A673 (cell line): ENCODE measurements around the gene CCDC88B. TPM values are rescaled to one million over a fixed set of nuclear protein-coding genes. Genes with fewer than 3 reads are reported as not detected.

Experiments
- BruUV-seq: library from RNA; stranded (reverse); fragments of 400-500 nt; replicated peaks from 2 replicates; lab custom pipeline; 2021; lab: Mats Ljungman, UMichigan
- CTCF ChIA-PET: fragments of 300-600 bp; sonication (Branson Sonifier 250); formaldehyde crosslinking; loops from one replicate; lab custom pipeline; 2022; ENCODE audit warnings: antibody characterized with exemption; lab: Charles Lee
- POLR2A ChIA-PET: fragments of 300-600 bp; sonication (Branson Sonifier 250); formaldehyde crosslinking; loops from one replicate; lab custom pipeline; 2022; ENCODE audit warnings: antibody characterized with exemption; ENCODE audit not compliant: low non-redundant PET; lab: Charles Lee
- DNase-seq: peaks from one replicate; pipeline ENCODE4 v3.0.0-alpha.2; 2015; ENCODE audit warnings: low spot score
- H3K27ac ChIP-seq: fragments of 200-600 bp; sonication (generic); 2 replicates; pipeline ENCODE4 v1.5.1; 2016; ENCODE audit warnings: mixed run types, low read depth, mild to moderate bottlenecking, mixed read lengths, antibody characterized with exemption, low read length; ENCODE audit not compliant: poor library complexity, severe bottlenecking
- H3K27me3 ChIP-seq: fragments of 200-600 bp; sonication (generic); replicated peaks from 2 replicates; pipeline ENCODE4 v1.6.1; 2017; ENCODE audit warnings: mixed run types, low read depth, mild to moderate bottlenecking, mixed read lengths, antibody characterized with exemption, low read length; ENCODE audit not compliant: insufficient read depth, poor library complexity
- H3K36me3 ChIP-seq: fragments of 200-600 bp; sonication (generic); 2 replicates; pipeline ENCODE4 v1.6.1; 2016; ENCODE audit warnings: mixed run types, mild to moderate bottlenecking, mixed read lengths, antibody characterized with exemption, low read length; ENCODE audit not compliant: insufficient read depth, poor library complexity, severe bottlenecking
- H3K4me1 ChIP-seq: fragments of 200-600 bp; sonication (generic); 2 replicates; pipeline ENCODE4 v1.6.1; 2017; ENCODE audit warnings: mixed run types, mild to moderate bottlenecking, mixed read lengths, antibody characterized with exemption, low read length; ENCODE audit not compliant: insufficient read depth, poor library complexity, severe bottlenecking
- H3K4me3 ChIP-seq: fragments of 200-600 bp; sonication (generic); 2 replicates; pipeline ENCODE4 v1.5.1; 2016; ENCODE audit warnings: low read depth, mixed run types, mild to moderate bottlenecking, mixed read lengths, low read length; ENCODE audit not compliant: poor library complexity, severe bottlenecking
- H3K9me3 ChIP-seq: fragments of 200-600 bp; sonication (generic); 2 replicates; pipeline ENCODE4 v1.6.1; 2016; ENCODE audit warnings: mixed run types, low read depth, mild to moderate bottlenecking, mixed read lengths, antibody characterized with exemption, low read length; ENCODE audit not compliant: poor library complexity, severe bottlenecking
- CTCF ChIP-seq: fragments of 300-800, 200-600 bp; sonication (generic); conservative IDR thresholded peaks from 2 replicates; pipeline ENCODE4 v1.5.1; 2017; ENCODE audit warnings: low read depth, mild to moderate bottlenecking, antibody characterized with exemption, low read length, moderate library complexity, mixed read lengths
- EZH2 ChIP-seq: fragments of 200-600 bp; sonication (generic); IDR thresholded peaks from 2 replicates; pipeline ENCODE4 v1.6.1; 2017; ENCODE audit warnings: borderline replicate concordance, low read depth, mild to moderate bottlenecking, mixed read lengths, antibody characterized with exemption, low read length; ENCODE audit not compliant: poor library complexity, severe bottlenecking
- intact Hi-C: fragments of 100-400 bp; cut with micrococcal nuclease; formaldehyde crosslinking; loops from one replicate; pipeline ENCODE4 v1.10.0; 2022; ENCODE audit not compliant: unreplicated experiment
- total RNA-seq: library from RNA; stranded (reverse); gene quantifications from 2 replicates; pipeline ENCODE4 v1.2.3, GENCODE V29; 2021

Gene CCDC88B
- total RNA-seq, 1 experiment from 2014 or later = 0.47 TPM

GRCh38 chr11:64330888-64331287 is 9.1 kb upstream of the CCDC88B start:
- no peaks in the 10 kb centered on the region for H3K36me3 ChIP-seq
- intact Hi-C loops = no loop called here
- peaks cover 5% of the 10 kb centered on the region for H3K4me1 ChIP-seq
- H3K9me3 ChIP-seq = no peaks in the 10 kb centered on the region
- BruUV-seq = no TSS peak
- H3K27me3 ChIP-seq = no peaks in the 10 kb centered on the region
- TF ChIP-seq EZH2 (no peak), CTCF (no peak)
- no peak overlapping the region for H3K4me3 ChIP-seq
- H3K27ac ChIP-seq = no peak overlapping the region
- ChIA-PET POLR2A (no interaction called here), CTCF (interaction anchor here (0.5 to 2.0 kb wide), 6 partner anchors 10 to 278 kb away, joined by 3 to 15 read pairs (median 7); partner anchors contain the start of genes PRDX5 and TRMT112)
- DNase-seq = no peak

- ChIA-PET CTCF (interaction anchor here (0.5 to 2.0 kb wide), 12 partner anchors 9 to 1431 kb away, joined by 3 to 15 read pairs (median 6); partner anchors contain the start of genes ESRRA, PRDX5 and TRMT112), POLR2A (interaction anchor here (0.6 to 0.7 kb wide), 2 partner anchors 14 to 106 kb away, joined by 3 read pairs; partner anchors contain the start of genes NUDT22, PRDX5 and TRPT1)
- Histone ChIP-seq H3K27me3 (no peaks in the 10 kb centered on the region), H3K4me1 (peaks cover 5% of the 10 kb centered on the region), H3K27ac (no peak overlapping the region), H3K36me3 (no peaks in the 10 kb centered on the region), H3K4me3 (no peak overlapping the region), H3K9me3 (no peaks in the 10 kb centered on the region)
- DNase-seq = peak; percentile 89
- BruUV-seq = no TSS peak
- TF ChIP-seq EZH2 (no peak), CTCF (peak; percentile 83)
- intact Hi-C loops = no loop called here
Observed at GRCh38 chr11:64331569-64332371, 8.2 kb upstream of the CCDC88B start.

GRCh38 chr11:64333556-64333955 is 6.4 kb upstream of the CCDC88B start:
- Histone ChIP-seq H3K4me1 (peaks cover 5% of the 10 kb centered on the region), H3K4me3 (no peak overlapping the region), H3K9me3 (no peaks in the 10 kb centered on the region), H3K27ac (no peak overlapping the region), H3K36me3 (no peaks in the 10 kb centered on the region), H3K27me3 (no peaks in the 10 kb centered on the region)
- intact Hi-C loops = no loop called here
- POLR2A ChIA-PET = no interaction called here
- DNase-seq = no peak
- TF ChIP-seq EZH2 (no peak), CTCF (no peak)
- CTCF ChIA-PET = no interaction called here
- BruUV-seq = no TSS peak
